Measurements from ENCODE around the gene COMMD7.

The COMMD7 gene

GRCh38 chr20:32753731-32754130 lies 10.5 kb upstream of the COMMD7 start:
- DNase-seq (ENCODE audit: low read depth), result no peak
- no peak overlapping the region for H3K4me3 ChIP-seq (ENCODE audit: low read length)
- no peak for TF ChIP-seq CTCF (IDR thresholded peaks at IDR 0.05; ENCODE audit: insufficient read depth, low read depth, low read length, missing control alignments)

GRCh38 chr20:32752458-32753250 lies 9.4 kb upstream of the COMMD7 start:
- TF ChIP-seq CTCF (IDR thresholded peaks at IDR 0.05; ENCODE audit: insufficient read depth, low read depth, low read length, missing control alignments), result no peak
- peak; percentile 82 for DNase-seq (ENCODE audit: low read depth)
- H3K4me3 ChIP-seq (ENCODE audit: low read length), result no peak overlapping the region

- TF ChIP-seq CTCF (IDR thresholded peaks at IDR 0.05; ENCODE audit: insufficient read depth, low read depth, low read length, missing control alignments), result no peak
- no peak overlapping the region for H3K4me3 ChIP-seq (ENCODE audit: low read length)
- no peak for DNase-seq (ENCODE audit: low read depth)
Measured at GRCh38 chr20:32751702-32752457, 8.6 kb upstream of the COMMD7 start.

- no peak for DNase-seq (ENCODE audit: low read depth)
- H3K4me3 ChIP-seq (ENCODE audit: low read length), result no peak overlapping the region
- no peak for TF ChIP-seq CTCF (IDR thresholded peaks at IDR 0.05; ENCODE audit: insufficient read depth, low read depth, low read length, missing control alignments)
Measured at GRCh38 chr20:32751293-32751692, 8.0 kb upstream of the COMMD7 start.

GRCh38 chr20:32749914-32750637 lies 6.8 kb upstream of the COMMD7 start:
- TF ChIP-seq CTCF (IDR thresholded peaks at IDR 0.05; ENCODE audit: insufficient read depth, low read depth, low read length, missing control alignments), result no peak
- no peak overlapping the region for H3K4me3 ChIP-seq (ENCODE audit: low read length)
- no peak for DNase-seq (ENCODE audit: low read depth)

GRCh38 chr20:32742322-32743236 lies 688 bp downstream of the COMMD7 start:
- no peak for TF ChIP-seq CTCF (IDR thresholded peaks at IDR 0.05; ENCODE audit: insufficient read depth, low read depth, low read length, missing control alignments)
- peak overlapping the region; percentile 70 for H3K4me3 ChIP-seq (ENCODE audit: low read length)
- no peak for DNase-seq (ENCODE audit: low read depth)

Data from epithelial cell of esophagus (primary cell).